HepG2 (cell line): ENCODE data around the gene SERTAD3. TPM values are rescaled to one million over a fixed set of nuclear protein-coding genes. Genes with fewer than 3 reads are reported as not detected.

Source experiments
- ARNTL ChIP-seq: sonication (generic); formaldehyde crosslinking; IDR thresholded peaks from 2 replicates; pipeline ENCODE4 v1.4.0; 2020; ENCODE audit warnings: mild to moderate bottlenecking, missing genetic modification reagents
- DR1 ChIP-seq: sonication (generic); formaldehyde crosslinking; IDR thresholded peaks from 2 replicates; pipeline ENCODE4 v1.8.0; 2021; ENCODE audit warnings: mild to moderate bottlenecking, missing genetic modification reagents, inconsistent platforms
- ELK4 ChIP-seq: sonication (generic); formaldehyde crosslinking; IDR thresholded peaks from 2 replicates; pipeline ENCODE4 v1.9.0; 2021; ENCODE audit warnings: missing genetic modification reagents, borderline replicate concordance
- KLF11 ChIP-seq: IDR thresholded peaks from 2 replicates; pipeline ENCODE4 v1.6.1; 2016; ENCODE audit warnings: missing compliant biosample characterization
- MED1 ChIP-seq: sonication (generic); formaldehyde crosslinking; IDR thresholded peaks from 2 replicates; pipeline ENCODE4 v1.4.0; 2020; ENCODE audit warnings: missing genetic modification reagents
- MEF2D ChIP-seq: sonication (generic); formaldehyde crosslinking; IDR thresholded peaks from 2 replicates; pipeline ENCODE4 v1.5.1; 2020; ENCODE audit warnings: mild to moderate bottlenecking, missing genetic modification reagents
- MXD1 ChIP-seq: sonication (generic); formaldehyde crosslinking; IDR thresholded peaks from 2 replicates; pipeline ENCODE4 v1.4.0; 2020; ENCODE audit warnings: mild to moderate bottlenecking, missing genetic modification reagents
- MYPOP ChIP-seq: sonication (generic); formaldehyde crosslinking; IDR thresholded peaks from 2 replicates; pipeline ENCODE4 v1.8.1; 2023; ENCODE audit warnings: mild to moderate bottlenecking, moderate library complexity, missing genetic modification reagents
- PAX8 ChIP-seq: sonication (generic); formaldehyde crosslinking; IDR thresholded peaks from 2 replicates; pipeline ENCODE4 v1.8.0; 2022; ENCODE audit warnings: mild to moderate bottlenecking, missing genetic modification reagents, borderline replicate concordance
- XRCC5 ChIP-seq: fragments of 200-400 bp; formaldehyde crosslinking; optimal IDR thresholded peaks from 2 replicates; pipeline ENCODE3; 2017; ENCODE audit warnings: mild to moderate bottlenecking, low read length
- YEATS4 ChIP-seq: sonication (generic); formaldehyde crosslinking; IDR thresholded peaks from 2 replicates; pipeline ENCODE4 v1.4.0; 2020; ENCODE audit warnings: missing genetic modification reagents, borderline replicate concordance
- ZBTB33 ChIP-seq: sonication (generic); formaldehyde crosslinking; IDR thresholded peaks from 2 replicates; pipeline ENCODE4 v1.4.0; 2020; ENCODE audit warnings: missing genetic modification reagents
- ZFP90 ChIP-seq: sonication (generic); formaldehyde crosslinking; IDR thresholded peaks from 2 replicates; pipeline ENCODE4 v1.8.0; 2022; ENCODE audit warnings: missing genetic modification reagents, mild to moderate bottlenecking, inconsistent platforms, borderline replicate concordance
- ZNF512B ChIP-seq: sonication (generic); formaldehyde crosslinking; IDR thresholded peaks from 2 replicates; pipeline ENCODE4 v1.5.1; 2020; ENCODE audit warnings: missing genetic modification reagents, mild to moderate bottlenecking, borderline replicate concordance
- ZNF567 ChIP-seq: sonication (generic); formaldehyde crosslinking; IDR thresholded peaks from 2 replicates; pipeline ENCODE4 v1.8.1; 2023; ENCODE audit warnings: mild to moderate bottlenecking, missing genetic modification reagents, borderline replicate concordance
- ZNF672 ChIP-seq: sonication (generic); formaldehyde crosslinking; IDR thresholded peaks from 2 replicates; pipeline ENCODE4 v1.8.1; 2022; ENCODE audit warnings: missing genetic modification reagents
- ZNF770 ChIP-seq: sonication (generic); formaldehyde crosslinking; IDR thresholded peaks from 2 replicates; pipeline ENCODE4 v1.5.0; 2020; ENCODE audit warnings: mild to moderate bottlenecking, missing genetic modification reagents
- ZSCAN29 ChIP-seq: sonication (generic); formaldehyde crosslinking; conservative IDR thresholded peaks from 2 replicates; pipeline ENCODE4 v1.4.0; 2020; ENCODE audit warnings: mild to moderate bottlenecking, missing genetic modification reagents
- polyA plus RNA-seq, 8 experiments: library from polyadenylated mRNA; depleted of rRNA in 3 of 8; stranded (reverse) in 7 of 8; unstranded in 1 of 8; fragments of >200 nt; fragmentation: Illumina TruSeq in 4 of 8; extraction: Trizol in 4 of 8; gene quantifications; 2 replicates each; pipeline versions ENCODE4 v1.2.1 to v1.2.3, GENCODE V29; 2011 to 2016; ENCODE audit warnings: low read depth in 4 of 8, missing spikeins in 1 of 8, mixed read lengths in 1 of 8; ENCODE audit not compliant: insufficient read depth in 1 of 8
- total RNA-seq, 5 experiments: library from RNA; depleted of rRNA; stranded (reverse); fragments of >200 nt; fragmentation: Illumina TruSeq; extraction: Trizol; gene quantifications; 2 replicates each; pipeline ENCODE4 v1.2.3, GENCODE V29; 2016; ENCODE audit warnings: low read depth in 1 of 5

Gene SERTAD3
- total and polyA plus RNA-seq, 2 of the 13 experiments (the other 11 are each of a cell fraction or from before 2014, with no cell fraction given), result 9.6 to 16.9 TPM

- no peak for TF ChIP-seq ZNF672 (CRISPR knock-in tag)
- TF ChIP-seq ELK4 (CRISPR knock-in tag), result no peak
- TF ChIP-seq ZBTB33 (CRISPR knock-in tag), result no peak; the same call in 1 of the 2 replicates
- TF ChIP-seq YEATS4 (CRISPR knock-in tag), result no peak; the same call in 1 of the 2 replicates
- no peak; the same call in 1 of the 2 replicates for TF ChIP-seq KLF11 (CRISPR knock-in tag)
- TF ChIP-seq MEF2D (CRISPR knock-in tag), result 0 out of 2 replicates have a peak, but pooled peaks have one; percentile 36
- TF ChIP-seq ZSCAN29 (CRISPR knock-in tag), result no peak
- no peak; the same call in 1 of the 2 replicates for TF ChIP-seq MED1
- peak; percentile 69; the same call in 1 of the 2 replicates for TF ChIP-seq ARNTL (CRISPR knock-in tag)
- TF ChIP-seq MXD1 (CRISPR knock-in tag), result peak; percentile 81; the same call in 1 of the 2 replicates
- no peak; the same call in 1 of the 2 replicates for TF ChIP-seq ZNF567
- peak; percentile 96 for TF ChIP-seq ZNF770 (CRISPR knock-in tag)
- no peak for TF ChIP-seq ZFP90
- TF ChIP-seq XRCC5, result no peak
- no peak; the same call in 1 of the 2 replicates for TF ChIP-seq DR1
- TF ChIP-seq MYPOP (CRISPR knock-in tag), result peak; percentile 89
- TF ChIP-seq PAX8 (CRISPR knock-in tag), result no peak
- TF ChIP-seq ZNF512B (CRISPR knock-in tag), result no peak
Measured at GRCh38 chr19:40444000-40444824, at the start of gene SERTAD3 (continued).
